Sigmoid colon (tissue), 3 donors: Measurements from ENCODE around the gene HELZ.

ENCODE experiments used
- CTCF ChIP-seq, 4 experiments: fragments of 450-650 bp in 3 of 4; fragments of 200-600 bp in 1 of 4; IDR thresholded peaks; one replicate each; pipeline ENCODE4 v1.5.1; 2016 to 2019; ENCODE audit warnings: antibody characterized with exemption in 4 of 4, mild to moderate bottlenecking in 3 of 4, moderate library complexity in 2 of 4
- POLR2A ChIP-seq, 2 donors: fragments of 450-650 bp; IDR thresholded peaks; one replicate each; pipeline ENCODE4 v1.6.1; 2016; ENCODE audit warnings: antibody characterized with exemption in 2 of 2, mild to moderate bottlenecking in 2 of 2, moderate library complexity in 2 of 2

- TF ChIP-seq CTCF (IDR thresholded peaks at IDR 0.05) = no peak
- TF ChIP-seq POLR2A (IDR thresholded peaks at IDR 0.05) = no peak
Observed at GRCh38 chr17:67021196-67021595, 223.8 kb downstream of the HELZ start.
